NCI-H526 (cell line): ENCODE measurements around the gene FMR1.

ENCODE experiments used
- DNase-seq, 2 experiments: peaks; one replicate each; lab custom pipeline; 2025; lab: John Stamatoyannopoulos, UW

Gene FMR1

GRCh38 chrX:147916375-147916968 is 4.8 kb downstream of the FMR1 start:
- DNase-seq: no peak

GRCh38 chrX:147917700-147918695 is 6.3 kb downstream of the FMR1 start:
- DNase-seq: no peak

GRCh38 chrX:147920161-147920666 is 8.5 kb downstream of the FMR1 start:
- DNase-seq: no peak

- DNase-seq: no peak
These were observed 11.9 kb downstream of the FMR1 start for GRCh38 chrX:147923605-147924004.

GRCh38 chrX:147927256-147927655 is 15.5 kb downstream of the FMR1 start:
- no peak for DNase-seq

- DNase-seq: no peak
These were observed 22.1 kb downstream of the FMR1 start for GRCh38 chrX:147933815-147934214.

GRCh38 chrX:147935156-147935758 is 23.5 kb downstream of the FMR1 start:
- DNase-seq: no peak

GRCh38 chrX:147945286-147945685 is 33.6 kb downstream of the FMR1 start:
- DNase-seq: no peak

- no peak for DNase-seq
These were observed 36.8 kb downstream of the FMR1 start for GRCh38 chrX:147948531-147948930.

- DNase-seq: no peak
These were observed 38.6 kb downstream of the FMR1 start for GRCh38 chrX:147950352-147950751.

GRCh38 chrX:147953976-147954375 is 42.3 kb downstream of the FMR1 start:
- no peak for DNase-seq

GRCh38 chrX:147957291-147957690 is 45.6 kb downstream of the FMR1 start:
- DNase-seq: no peak

GRCh38 chrX:147958291-147958690 is 46.6 kb downstream of the FMR1 start:
- no peak for DNase-seq

GRCh38 chrX:147960722-147961121 is 49.0 kb downstream of the FMR1 start:
- DNase-seq: no peak

- no peak for DNase-seq
These were observed 50.8 kb downstream of the FMR1 start for GRCh38 chrX:147962476-147962875.

- DNase-seq: no peak
These were observed 67.2 kb downstream of the FMR1 start for GRCh38 chrX:147978931-147979330.

GRCh38 chrX:147981038-147981752 is 69.5 kb downstream of the FMR1 start, which contains the start of gene FMR1NB:
FMR1NB (plus strand) TSS chrX:147981337; CDS start chrX:147981403, 66 bp downstream.
- no peak for DNase-seq
